Astrocyte (in vitro differentiated cells and primary cell): Measurements from ENCODE around the gene ANKRD63.

Experiments used
- EZH2 ChIP-seq: IDR thresholded peaks from 2 replicates; pipeline ENCODE4 v1.6.1; 2012; ENCODE audit warnings: mild to moderate bottlenecking, low read length, inconsistent platforms; ENCODE audit not compliant: insufficient read depth
- TF ChIP-seq, protein P1 (sequence below): IDR thresholded peaks from 2 replicates; pipeline ENCODE4 v1.5.1; 2011; ENCODE audit warnings: low read depth, mild to moderate bottlenecking, inconsistent platforms, low read length, moderate library complexity; ENCODE audit not compliant: insufficient read depth

GRCh38 chr15:40238532-40239403 is 44.1 kb downstream of the ANKRD63 start, which contains the start of gene PAK6:
- TF ChIP-seq, protein P1, sequence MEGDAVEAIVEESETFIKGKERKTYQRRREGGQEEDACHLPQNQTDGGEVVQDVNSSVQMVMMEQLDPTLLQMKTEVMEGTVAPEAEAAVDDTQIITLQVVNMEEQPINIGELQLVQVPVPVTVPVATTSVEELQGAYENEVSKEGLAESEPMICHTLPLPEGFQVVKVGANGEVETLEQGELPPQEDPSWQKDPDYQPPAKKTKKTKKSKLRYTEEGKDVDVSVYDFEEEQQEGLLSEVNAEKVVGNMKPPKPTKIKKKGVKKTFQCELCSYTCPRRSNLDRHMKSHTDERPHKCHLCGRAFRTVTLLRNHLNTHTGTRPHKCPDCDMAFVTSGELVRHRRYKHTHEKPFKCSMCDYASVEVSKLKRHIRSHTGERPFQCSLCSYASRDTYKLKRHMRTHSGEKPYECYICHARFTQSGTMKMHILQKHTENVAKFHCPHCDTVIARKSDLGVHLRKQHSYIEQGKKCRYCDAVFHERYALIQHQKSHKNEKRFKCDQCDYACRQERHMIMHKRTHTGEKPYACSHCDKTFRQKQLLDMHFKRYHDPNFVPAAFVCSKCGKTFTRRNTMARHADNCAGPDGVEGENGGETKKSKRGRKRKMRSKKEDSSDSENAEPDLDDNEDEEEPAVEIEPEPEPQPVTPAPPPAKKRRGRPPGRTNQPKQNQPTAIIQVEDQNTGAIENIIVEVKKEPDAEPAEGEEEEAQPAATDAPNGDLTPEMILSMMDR, result no peak
- no peak for TF ChIP-seq EZH2
